Measurements from ENCODE around the gene BCO1. TPM values are rescaled to one million over a fixed set of nuclear protein-coding genes. Genes with fewer than 3 reads are reported as not detected.
"Not testable (repeated sequence)": the region's sequence is repeated elsewhere in the genome, so short reads cannot be mapped to it uniquely, and the experiment has no call there.

BCO1 gene
- 0.94 and 1.4 TPM in 2 replicates for total RNA-seq (2014; rRNA removed; shearing (Covaris generic))

- peak; percentile 81 for DNase-seq (ENCODE audit: low spot score)
These were observed at the start of gene BCO1 for GRCh38 chr16:81238296-81239011. Gene BCO1 (plus strand): TSS chr16:81238689. CDS start chr16:81238909, 220 bp downstream.

GRCh38 chr16:81189100-81189664 is 49.3 kb upstream of the BCO1 start:
- no peak for DNase-seq (ENCODE audit: low spot score)

- DNase-seq (ENCODE audit: low spot score) = peak; percentile 48
These were observed 47.8 kb upstream of the BCO1 start for GRCh38 chr16:81190667-81191066.

- no peak for DNase-seq (ENCODE audit: low spot score)
These were observed 42.5 kb upstream of the BCO1 start for GRCh38 chr16:81195885-81196534.

- no peak for DNase-seq (ENCODE audit: low spot score)
These were observed 39.9 kb upstream of the BCO1 start for GRCh38 chr16:81198635-81199034.

- DNase-seq (ENCODE audit: low spot score) = no peak
These were observed 37.2 kb upstream of the BCO1 start for GRCh38 chr16:81201267-81201666.

GRCh38 chr16:81204798-81205680 is 33.5 kb upstream of the BCO1 start:
- DNase-seq (ENCODE audit: low spot score) = peak; percentile 51

GRCh38 chr16:81207076-81207475 is 31.4 kb upstream of the BCO1 start:
- DNase-seq (ENCODE audit: low spot score) = no peak

GRCh38 chr16:81210807-81211206 is 27.7 kb upstream of the BCO1 start:
- no peak for DNase-seq (ENCODE audit: low spot score)

- DNase-seq (ENCODE audit: low spot score) = no peak
These were observed 25.5 kb upstream of the BCO1 start for GRCh38 chr16:81212830-81213465.

GRCh38 chr16:81214745-81215166 is 23.7 kb upstream of the BCO1 start:
- no peak for DNase-seq (ENCODE audit: low spot score)

GRCh38 chr16:81216114-81216513 is 22.4 kb upstream of the BCO1 start:
- DNase-seq (ENCODE audit: low spot score) = no peak

GRCh38 chr16:81216706-81217105 is 21.8 kb upstream of the BCO1 start:
- DNase-seq (ENCODE audit: low spot score) = no peak

- DNase-seq (ENCODE audit: low spot score) = no peak
These were observed 19.3 kb upstream of the BCO1 start for GRCh38 chr16:81219151-81219550.

GRCh38 chr16:81220349-81220748 is 18.1 kb upstream of the BCO1 start:
- DNase-seq (ENCODE audit: low spot score) = no peak

- DNase-seq (ENCODE audit: low spot score) = no peak
These were observed 16.8 kb upstream of the BCO1 start for GRCh38 chr16:81221731-81222130.

- no peak for DNase-seq (ENCODE audit: low spot score)
These were observed 13.7 kb upstream of the BCO1 start for GRCh38 chr16:81224824-81225223.

GRCh38 chr16:81225697-81226096 is 12.8 kb upstream of the BCO1 start:
- not testable (repeated sequence) for DNase-seq (ENCODE audit: low spot score)

GRCh38 chr16:81227785-81228184 is 10.7 kb upstream of the BCO1 start:
- no peak for DNase-seq (ENCODE audit: low spot score)

GRCh38 chr16:81229811-81230210 is 8.7 kb upstream of the BCO1 start:
- no peak for DNase-seq (ENCODE audit: low spot score)

GRCh38 chr16:81231014-81231413 is 7.5 kb upstream of the BCO1 start:
- DNase-seq (ENCODE audit: low spot score) = no peak
